Left renal cortex interstitium (tissue), 4 donors: ENCODE measurements around the gene FOXE3. TPM values are rescaled to one million over a fixed set of nuclear protein-coding genes. Genes with fewer than 3 reads are reported as not detected.
"Not testable (repeated sequence)": the region's sequence is repeated elsewhere in the genome, so short reads cannot be mapped to it uniquely, and the experiment has no call there.

Experiments used
- DNase-seq, 4 donors: peaks; one replicate each; pipeline ENCODE4 v3.0.0-alpha.2; 2013; ENCODE audit warnings: low read depth in 4 of 4, low spot score in 2 of 4, missing footprints in 1 of 4
- polyA plus RNA-seq, 4 donors: library from polyadenylated mRNA; unstranded; fragments of 120-200 nt; gene quantifications; one replicate each; pipeline ENCODE4 v1.2.1, GENCODE V29; 2013; ENCODE audit not compliant: insufficient read length in 4 of 4

The FOXE3 gene
- polyA plus RNA-seq, 4 donors: 0.07 to 0.45 (median 0.21) TPM

DNA sequence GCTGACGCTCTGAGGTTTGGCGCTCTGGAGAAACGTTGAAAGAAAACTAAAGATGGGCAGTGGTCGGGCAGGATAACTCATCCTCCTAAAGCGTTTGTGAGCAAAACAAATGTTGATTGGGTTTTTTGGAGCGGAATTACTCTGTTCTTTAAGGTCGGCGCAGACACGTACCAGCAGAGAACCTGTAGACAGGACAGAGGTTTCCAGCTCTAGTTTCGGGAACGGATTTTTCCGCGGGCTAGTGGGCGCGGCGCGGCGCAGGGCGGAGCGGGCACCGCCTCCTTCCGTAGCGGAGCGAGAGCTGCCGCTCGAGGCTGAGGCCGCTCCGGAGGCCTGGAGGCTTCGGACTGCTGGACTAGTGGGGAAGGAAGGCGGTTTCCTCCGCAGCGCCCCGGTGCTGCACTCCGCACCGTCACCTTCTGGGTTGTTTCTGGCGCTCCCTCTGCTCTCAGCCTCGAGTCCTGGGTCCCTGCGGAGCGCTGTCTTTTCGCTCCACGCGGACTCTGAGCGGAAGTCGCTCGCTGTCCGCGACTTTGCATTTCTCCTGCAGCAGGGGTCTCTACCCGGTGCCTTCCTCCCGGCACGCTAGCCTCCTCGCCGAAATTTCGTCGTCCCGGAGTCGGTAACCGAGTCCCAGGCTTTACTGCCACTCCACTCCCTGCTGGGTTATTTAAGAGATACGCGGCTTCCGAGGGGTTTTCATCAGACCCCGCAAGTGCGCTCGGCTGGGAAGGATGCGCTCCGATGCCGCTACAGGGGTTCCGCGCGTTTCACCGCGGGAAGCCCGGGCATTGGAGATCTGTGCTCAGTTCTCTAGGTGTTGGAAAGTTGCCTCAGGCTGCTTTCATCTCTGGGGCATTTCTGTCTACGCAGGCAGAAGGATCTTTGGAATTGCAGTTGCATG is 28.7 kb downstream of the FOXE3 start:
- DNase-seq: no peak

GRCh38 chr1:47445823-47446550 is 29.9 kb downstream of the FOXE3 start:
- no peak for DNase-seq

- no peak for DNase-seq
Measured at GRCh38 chr1:47448462-47449222, 32.6 kb downstream of the FOXE3 start.

- no peak for DNase-seq
Measured at GRCh38 chr1:47449822-47450552, 33.9 kb downstream of the FOXE3 start.

DNA sequence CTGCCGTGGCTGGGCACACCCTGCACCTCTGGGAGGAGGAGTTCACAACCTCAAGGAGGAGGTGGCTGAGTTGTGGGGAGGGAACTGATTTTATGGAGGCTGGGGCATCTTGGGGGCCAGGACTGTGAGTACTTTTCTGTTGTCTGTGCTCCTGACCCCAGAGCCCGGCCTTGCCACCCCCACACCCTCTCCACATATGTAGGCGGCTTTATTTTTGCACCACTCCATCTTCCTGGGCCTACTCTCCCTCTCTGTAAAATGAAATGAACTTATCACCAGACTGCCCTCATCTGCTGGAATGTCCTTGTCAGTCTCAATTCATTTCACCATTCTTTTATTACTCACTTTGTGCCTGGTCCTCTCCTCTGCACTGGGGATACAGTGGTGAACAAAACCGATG is 34.5 kb downstream of the FOXE3 start:
- DNase-seq: no peak

- no peak for DNase-seq
Measured at GRCh38 chr1:47452426-47452825, 36.3 kb downstream of the FOXE3 start.

GRCh38 chr1:47453910-47454309 is 37.8 kb downstream of the FOXE3 start:
- DNase-seq: not testable (repeated sequence)

GRCh38 chr1:47456250-47456649 is 40.2 kb downstream of the FOXE3 start:
- no peak for DNase-seq

DNA sequence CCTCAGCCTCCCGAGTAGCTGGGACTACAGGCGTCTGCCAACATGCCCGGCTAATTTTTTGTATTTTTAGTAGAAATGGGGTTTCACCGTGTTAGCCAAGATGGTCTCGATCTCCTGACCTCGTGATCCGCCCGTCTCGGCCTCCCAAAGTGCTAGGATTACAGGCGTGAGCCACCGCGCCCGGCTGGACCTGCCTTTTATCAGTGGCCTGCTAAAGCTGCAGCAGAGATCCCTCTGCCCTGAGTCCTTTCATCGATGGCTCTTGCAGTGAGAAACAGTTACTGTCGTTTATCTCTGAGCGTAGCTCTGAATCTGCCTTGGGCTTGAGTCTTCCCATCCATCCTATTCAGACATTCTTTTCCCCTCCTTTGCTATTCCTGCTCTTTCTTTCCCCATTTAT is 41.5 kb downstream of the FOXE3 start:
- not testable (repeated sequence) for DNase-seq

DNA sequence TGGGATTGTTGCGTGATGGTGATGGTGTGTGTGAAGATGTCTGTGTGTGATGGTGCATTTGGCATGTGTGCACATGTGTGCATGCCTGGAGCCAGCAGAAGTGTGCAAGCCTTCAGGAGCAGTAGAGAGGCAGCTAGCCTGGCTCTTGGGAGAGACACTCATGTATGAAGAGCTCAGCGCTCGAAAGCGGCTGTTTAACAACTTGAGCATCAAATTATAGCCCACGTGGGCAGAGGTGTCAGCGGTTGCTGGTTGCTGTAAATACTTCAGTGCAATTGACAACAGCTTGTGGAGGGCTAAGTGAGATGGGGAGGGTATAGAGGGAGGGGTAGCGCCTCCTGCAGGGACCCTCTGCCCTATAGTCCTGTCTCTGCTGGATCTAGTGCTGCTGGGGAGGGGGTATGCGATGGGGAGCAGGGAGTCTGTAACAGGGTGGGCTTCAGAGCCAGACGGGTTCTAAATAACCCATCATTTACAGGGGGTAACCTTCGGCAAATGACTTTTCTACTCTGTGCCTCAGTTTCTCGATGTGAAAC is 43.2 kb downstream of the FOXE3 start:
- DNase-seq: no peak

- DNase-seq: no peak
Measured at GRCh38 chr1:47460040-47460439, 44.0 kb downstream of the FOXE3 start.

DNA sequence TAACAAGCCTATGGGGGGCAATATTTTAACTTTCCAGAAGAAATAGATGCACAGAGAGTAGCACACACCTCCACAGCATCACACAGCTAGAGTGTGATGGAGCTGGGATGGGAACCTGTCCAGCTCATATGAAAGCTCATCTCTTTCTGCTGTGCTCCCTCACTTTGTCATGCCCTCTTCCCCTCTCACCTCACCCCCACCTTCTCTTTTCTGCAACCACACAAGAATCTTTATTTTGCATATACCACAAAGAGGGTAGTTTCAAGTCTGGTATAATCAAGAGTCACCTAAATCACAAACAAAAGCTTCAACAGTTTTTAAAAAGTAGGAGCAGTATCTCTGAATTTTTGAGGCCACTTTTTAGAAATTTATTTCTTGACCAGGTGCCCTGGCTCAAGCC is 44.4 kb downstream of the FOXE3 start:
- no peak for DNase-seq

- no peak for DNase-seq
Measured at GRCh38 chr1:47465605-47466004, 49.5 kb downstream of the FOXE3 start.

Other genes with a start within 250 kb of the FOXE3 start
- gene PDZK1IP1, start 226.2 kb upstream of the FOXE3 start, polyA plus RNA-seq: 10 to 100 TPM; 41.9 to 52.3 (median 49.8) TPM
- gene TAL1, start 184.1 kb upstream of the FOXE3 start, polyA plus RNA-seq: 1 to 10 TPM; 4.8 to 5.5 (median 5.2) TPM
- gene STIL, start 102.1 kb upstream of the FOXE3 start, polyA plus RNA-seq: 10 to 100 TPM in 1 of 4 donors, 1 to 10 TPM in 3; 8.3 to 10.3 (median 8.9) TPM
- 10 to 100 TPM; 66.2 to 86.0 (median 71.0) TPM for gene CMPK1, start 82.5 kb upstream of the FOXE3 start, polyA plus RNA-seq
- 1 to 10 TPM; 4.7 to 9.5 (median 8.2) TPM for gene FOXD2, start 21.8 kb downstream of the FOXE3 start, polyA plus RNA-seq